A549 (cell line): ENCODE results near the gene ZNF316.
"Not testable (repeated sequence)": the region's sequence is repeated elsewhere in the genome, so short reads cannot be mapped to it uniquely, and the experiment has no call there.

ENCODE experiments used
- BCL3 ChIP-seq: fragments of >200 bp; sonication (Bioruptor Twin); formaldehyde crosslinking; IDR thresholded peaks from 3 replicates; pipeline ENCODE4 v1.6.1; 2016
- CBX8 ChIP-seq: fragments of 200-600 bp; sonication (generic); IDR thresholded peaks from 2 replicates; pipeline ENCODE4 v1.6.1; 2016
- CTCF ChIP-seq: fragments of >200 bp; sonication (Bioruptor Twin); formaldehyde crosslinking; IDR thresholded peaks from 3 replicates; pipeline ENCODE4 v1.5.1; 2016
- ELK1 ChIP-seq: fragments of 150-350 bp; IDR thresholded peaks from 2 replicates; pipeline ENCODE4 v1.6.1; 2014; ENCODE audit warnings: low read depth, mild to moderate bottlenecking, low read length
- FOSL2 ChIP-seq, 2 experiments: fragments of 450-650 bp in 1 of 2; fragments of >200 bp in 1 of 2; sonication (Bioruptor Twin) in 1 of 2; formaldehyde crosslinking; IDR thresholded peaks; 2 replicates each; pipeline versions ENCODE4 v1.5.0 to v1.6.1; 2016 to 2020; ENCODE audit warnings: mild to moderate bottlenecking in 1 of 2, moderate library complexity in 1 of 2
- HDAC2 ChIP-seq: fragments of 200-600 bp; sonication (generic); IDR thresholded peaks from 2 replicates; pipeline ENCODE4 v1.6.1; 2016
- NR3C1 ChIP-seq: fragments of >200 bp; sonication (Bioruptor Twin); formaldehyde crosslinking; IDR thresholded peaks from 3 replicates; pipeline ENCODE4 v1.6.1; 2017
- POLR2A ChIP-seq: IDR thresholded peaks from 2 replicates; pipeline ENCODE4 v1.6.1; 2012; ENCODE audit warnings: mild to moderate bottlenecking, low read length
- POLR2AphosphoS2 ChIP-seq: conservative IDR thresholded peaks from 2 replicates; pipeline ENCODE4 v1.6.1; 2012; ENCODE audit warnings: low read length, improper control_type of control experiment, inconsistent platforms
- RAD21 ChIP-seq, 2 experiments: fragments of >200 bp in 1 of 2; sonication (Bioruptor Twin) in 1 of 2; formaldehyde crosslinking in 1 of 2; IDR thresholded peaks in 1 of 2; conservative IDR thresholded peaks in 1 of 2; 2 replicates in 1 of 2; 3 replicates in 1 of 2; pipeline ENCODE4 v1.6.1; 2012 to 2018; ENCODE audit warnings: inconsistent platforms in 1 of 2
- REST ChIP-seq: fragments of 200-600 bp; sonication (generic); IDR thresholded peaks from 2 replicates; pipeline ENCODE4 v1.6.1; 2016; ENCODE audit warnings: antibody characterized with exemption, mild to moderate bottlenecking, moderate library complexity

- not testable (repeated sequence) for TF ChIP-seq POLR2AphosphoS2; REST; RAD21 (conservative IDR thresholded peaks at IDR 0.05 in 1 of 2, IDR thresholded peaks at IDR 0.05 in 1 of 2); CTCF; FOSL2 (IDR thresholded peaks at IDR 0.05); FOSL2 (CRISPR knock-in tag; IDR thresholded peaks at IDR 0.05); ELK1; NR3C1; POLR2A; HDAC2; CBX8; BCL3
These were observed 33.7 kb downstream of the ZNF316 start for GRCh38 chr7:6670851-6671250.
